ENCODE data around the gene IL12RB2. TPM values are rescaled to one million over a fixed set of nuclear protein-coding genes. Genes with fewer than 3 reads are reported as not detected.

IL12RB2 gene
- total RNA-seq, 1 donor: not detected

GRCh38 chr1:67347688-67348472, 40.2 kb downstream of the IL12RB2 start:
- peak; percentile 45 for DNase-seq (ENCODE audit: insufficient read length, low spot score, missing footprints)
- no peaks in the 10 kb centered on the region for H3K36me3 ChIP-seq (ENCODE audit: insufficient read depth, low read length)
- peak overlapping the region; percentile 61 for H2AFZ ChIP-seq (ENCODE audit: low read length)
- H3K27me3 ChIP-seq (ENCODE audit: insufficient read depth, low read length): no peaks in the 10 kb centered on the region
- H3K4me1 ChIP-seq (ENCODE audit: insufficient read depth, low read length): peaks cover 7% of the 10 kb centered on the region
- peak; percentile 90 for TF ChIP-seq CTCF (IDR thresholded peaks at IDR 0.05; ENCODE audit: extremely low read depth, low read depth, low read length)
- no peaks in the 10 kb centered on the region for H3K79me2 ChIP-seq (ENCODE audit: insufficient read depth, low read length)
- peak overlapping the region; percentile 41 for H3K4me3 ChIP-seq (ENCODE audit: insufficient read depth, low read length)
- no peaks in the 10 kb centered on the region for H3K9me3 ChIP-seq (ENCODE audit: low read depth, low read length)
- peak overlapping the region; percentile 76 for H3K4me2 ChIP-seq (ENCODE audit: insufficient read depth, low read length)
- H4K20me1 ChIP-seq (ENCODE audit: insufficient read depth, low read length): no peaks in the 10 kb centered on the region
- no peak overlapping the region for H3K27ac ChIP-seq (ENCODE audit: low read depth, low read length)

GRCh38 chr1:67348586-67349252, 41.0 kb downstream of the IL12RB2 start:
- no peaks in the 10 kb centered on the region for H3K36me3 ChIP-seq (ENCODE audit: insufficient read depth, low read length)
- no peak overlapping the region for H3K27ac ChIP-seq (ENCODE audit: low read depth, low read length)
- H3K4me2 ChIP-seq (ENCODE audit: insufficient read depth, low read length): peak overlapping the region; percentile 76
- no peak overlapping the region for H2AFZ ChIP-seq (ENCODE audit: low read length)
- no peak overlapping the region for H3K4me3 ChIP-seq (ENCODE audit: insufficient read depth, low read length)
- H4K20me1 ChIP-seq (ENCODE audit: insufficient read depth, low read length): no peaks in the 10 kb centered on the region
- H3K4me1 ChIP-seq (ENCODE audit: insufficient read depth, low read length): peaks cover 7% of the 10 kb centered on the region
- DNase-seq (ENCODE audit: insufficient read length, low spot score, missing footprints): no peak
- TF ChIP-seq CTCF (IDR thresholded peaks at IDR 0.05; ENCODE audit: extremely low read depth, low read depth, low read length): no peak
- no peaks in the 10 kb centered on the region for H3K79me2 ChIP-seq (ENCODE audit: insufficient read depth, low read length)
- H3K27me3 ChIP-seq (ENCODE audit: insufficient read depth, low read length): no peaks in the 10 kb centered on the region
- no peaks in the 10 kb centered on the region for H3K9me3 ChIP-seq (ENCODE audit: low read depth, low read length)

GRCh38 chr1:67350783-67351182, 43.1 kb downstream of the IL12RB2 start:
- Histone ChIP-seq H4K20me1 (ENCODE audit: insufficient read depth, low read length) (no peaks in the 10 kb centered on the region), H3K4me2 (ENCODE audit: insufficient read depth, low read length) (no peak overlapping the region), H2AFZ (ENCODE audit: low read length) (no peak overlapping the region), H3K4me3 (ENCODE audit: insufficient read depth, low read length) (no peak overlapping the region), H3K27ac (ENCODE audit: low read depth, low read length) (no peak overlapping the region), H3K36me3 (ENCODE audit: insufficient read depth, low read length) (no peaks in the 10 kb centered on the region), H3K4me1 (ENCODE audit: insufficient read depth, low read length) (peaks cover 13% of the 10 kb centered on the region), H3K27me3 (ENCODE audit: insufficient read depth, low read length) (no peaks in the 10 kb centered on the region), H3K79me2 (ENCODE audit: insufficient read depth, low read length) (no peaks in the 10 kb centered on the region), H3K9me3 (ENCODE audit: low read depth, low read length) (no peaks in the 10 kb centered on the region)
- no peak for DNase-seq (ENCODE audit: insufficient read length, low spot score, missing footprints)
- TF ChIP-seq CTCF (IDR thresholded peaks at IDR 0.05; ENCODE audit: extremely low read depth, low read depth, low read length): no peak

GRCh38 chr1:67352211-67352610, 44.5 kb downstream of the IL12RB2 start:
- Histone ChIP-seq H3K4me2 (ENCODE audit: insufficient read depth, low read length) (no peak overlapping the region), H3K36me3 (ENCODE audit: insufficient read depth, low read length) (no peaks in the 10 kb centered on the region), H3K79me2 (ENCODE audit: insufficient read depth, low read length) (no peaks in the 10 kb centered on the region), H2AFZ (ENCODE audit: low read length) (no peak overlapping the region), H3K9me3 (ENCODE audit: low read depth, low read length) (no peaks in the 10 kb centered on the region), H3K4me1 (ENCODE audit: insufficient read depth, low read length) (peaks cover 25% of the 10 kb centered on the region), H3K27me3 (ENCODE audit: insufficient read depth, low read length) (no peaks in the 10 kb centered on the region), H4K20me1 (ENCODE audit: insufficient read depth, low read length) (no peaks in the 10 kb centered on the region), H3K27ac (ENCODE audit: low read depth, low read length) (no peak overlapping the region), H3K4me3 (ENCODE audit: insufficient read depth, low read length) (no peak overlapping the region)
- no peak for DNase-seq (ENCODE audit: insufficient read length, low spot score, missing footprints)
- TF ChIP-seq CTCF (IDR thresholded peaks at IDR 0.05; ENCODE audit: extremely low read depth, low read depth, low read length): no peak

Measured in osteoblast (primary cell).